Liver (tissue), 9 donors: ENCODE measurements around the gene MEF2D. TPM values are rescaled to one million over a fixed set of nuclear protein-coding genes. Genes with fewer than 3 reads are reported as not detected.

Experiments used
- DNase-seq: peaks from one replicate; pipeline ENCODE4 v3.0.0-alpha.2; 2017; ENCODE audit warnings: low spot score
- H3K27ac ChIP-seq, 2 donors: one replicate each; pipeline ENCODE4 v1.7.0; 2013; ENCODE audit warnings: inconsistent platforms in 2 of 2, low read length in 2 of 2, control low read depth in 1 of 2, low read depth in 1 of 2, mild to moderate bottlenecking in 1 of 2
- H3K27me3 ChIP-seq, 4 donors: one replicate each; pipeline versions ENCODE4 v1.6.1 to v1.7.0; 2013; ENCODE audit warnings: low read length in 3 of 4, inconsistent platforms in 1 of 4, mild to moderate bottlenecking in 1 of 4, moderate library complexity in 1 of 4; ENCODE audit not compliant: control insufficient read depth in 4 of 4, insufficient read depth in 4 of 4
- H3K36me3 ChIP-seq, 4 donors: one replicate each; pipeline versions ENCODE4 v1.6.1 to v1.7.0; 2013; ENCODE audit warnings: low read length in 3 of 4, mild to moderate bottlenecking in 3 of 4, low read depth in 1 of 4, moderate library complexity in 1 of 4; ENCODE audit not compliant: control insufficient read depth in 4 of 4, insufficient read depth in 3 of 4
- H3K4me1 ChIP-seq, 4 donors: one replicate each; pipeline versions ENCODE4 v1.6.1 to v1.7.0; 2013; ENCODE audit warnings: low read length in 3 of 4, mild to moderate bottlenecking in 3 of 4, moderate library complexity in 1 of 4; ENCODE audit not compliant: control insufficient read depth in 4 of 4, insufficient read depth in 4 of 4
- H3K4me3 ChIP-seq, 3 donors: one replicate each; pipeline versions ENCODE4 v1.6.1 to v1.7.0; 2013; ENCODE audit warnings: low read length in 3 of 3, control low read depth in 1 of 3, low read depth in 1 of 3, mild to moderate bottlenecking in 1 of 3
- H3K9ac ChIP-seq, 2 donors: one replicate each; pipeline ENCODE4 v1.7.0; 2013; ENCODE audit warnings: low read length in 2 of 2, mild to moderate bottlenecking in 2 of 2, moderate library complexity in 2 of 2, control low read depth in 1 of 2, low read depth in 1 of 2
- H3K9me3 ChIP-seq, 4 donors: one replicate each; pipeline versions ENCODE4 v1.6.1 to v1.7.0; 2013; ENCODE audit warnings: low read length in 3 of 4; ENCODE audit not compliant: control insufficient read depth in 4 of 4
- ATF3 ChIP-seq: IDR thresholded peaks from 2 replicates; pipeline ENCODE4 v1.6.1; 2016; ENCODE audit warnings: antibody characterized with exemption
- CTCF ChIP-seq: fragments of 150-350 bp; IDR thresholded peaks from 2 replicates; pipeline ENCODE4 v1.5.1; 2017; ENCODE audit warnings: improper control_type of control experiment, low read depth, low read length; ENCODE audit not compliant: missing input control
- EGR1 ChIP-seq, 2 donors: IDR thresholded peaks; 2 replicates each; pipeline ENCODE4 v1.6.1; 2016 to 2018; ENCODE audit warnings: antibody characterized with exemption in 2 of 2, low read depth in 2 of 2
- FOXA1 ChIP-seq: IDR thresholded peaks from 2 replicates; pipeline ENCODE4 v1.6.1; 2016; ENCODE audit warnings: antibody characterized with exemption
- FOXA2 ChIP-seq: IDR thresholded peaks from 2 replicates; pipeline ENCODE4 v1.6.1; 2016; ENCODE audit warnings: antibody characterized with exemption
- GABPA ChIP-seq, 2 donors: IDR thresholded peaks in 1 of 2; conservative IDR thresholded peaks in 1 of 2; 2 replicates each; pipeline ENCODE4 v1.6.1; 2016; ENCODE audit warnings: antibody characterized with exemption in 2 of 2, mild to moderate bottlenecking in 1 of 2, moderate library complexity in 1 of 2
- HNF4A ChIP-seq, 2 donors: conservative IDR thresholded peaks; 2 replicates each; pipeline ENCODE4 v1.6.1; 2016; ENCODE audit warnings: antibody characterized with exemption in 2 of 2, mild to moderate bottlenecking in 2 of 2
- HNF4G ChIP-seq: IDR thresholded peaks from 2 replicates; pipeline ENCODE4 v1.6.1; 2016; ENCODE audit warnings: antibody characterized with exemption
- JUND ChIP-seq, 2 donors: IDR thresholded peaks; 2 replicates each; pipeline ENCODE4 v1.6.1; 2016; ENCODE audit warnings: antibody characterized with exemption in 2 of 2
- MAX ChIP-seq: IDR thresholded peaks from 2 replicates; pipeline ENCODE4 v1.6.1; 2016; ENCODE audit warnings: antibody characterized with exemption
- NR2F2 ChIP-seq: IDR thresholded peaks from 2 replicates; pipeline ENCODE4 v1.6.1; 2016; ENCODE audit warnings: antibody characterized with exemption
- RAD21 ChIP-seq, 2 donors: IDR thresholded peaks; 2 replicates each; pipeline ENCODE4 v1.6.1; 2016; ENCODE audit warnings: antibody characterized with exemption in 2 of 2, mild to moderate bottlenecking in 2 of 2
- REST ChIP-seq: IDR thresholded peaks from 2 replicates; pipeline ENCODE4 v1.6.1; 2016; ENCODE audit warnings: antibody characterized with exemption, mild to moderate bottlenecking
- RXRA ChIP-seq, 2 donors: IDR thresholded peaks; 2 replicates each; pipeline ENCODE4 v1.6.1; 2017 to 2018; ENCODE audit warnings: antibody characterized with exemption in 2 of 2, mild to moderate bottlenecking in 1 of 2
- SP1 ChIP-seq: IDR thresholded peaks from 2 replicates; pipeline ENCODE4 v1.6.1; 2018; ENCODE audit warnings: antibody characterized with exemption, mild to moderate bottlenecking
- YY1 ChIP-seq: IDR thresholded peaks from 2 replicates; pipeline ENCODE4 v1.6.1; 2016; ENCODE audit warnings: antibody characterized with exemption, mild to moderate bottlenecking
- ZBTB33 ChIP-seq: IDR thresholded peaks from 2 replicates; pipeline ENCODE4 v1.6.1; 2016; ENCODE audit warnings: antibody characterized with exemption
- WGBS: extraction: QIAGEN DNeasy Blood & Tissue Kit; methylation state at CpG from one replicate; pipeline ENCODE4 v1.1.7; 2013; 5-methylcytosine and 5-hydroxymethylcytosine counted together
- polyA plus RNA-seq, 2 donors: library from polyadenylated mRNA; stranded (reverse) in 1 of 2; unstranded in 1 of 2; fragments of 200-250 nt in 1 of 2; fragments of >200 nt in 1 of 2; fragmentation: Nextera tagmentation in 1 of 2; extraction: Ambion mirVana in 1 of 2; gene quantifications; one replicate each; pipeline versions ENCODE4 v1.2.1 to v1.2.3, GENCODE V29; 2013 to 2015
- total RNA-seq, 2 donors: library from RNA; depleted of rRNA; stranded (reverse); fragments of >200 nt; gene quantifications; one replicate each; pipeline ENCODE4 v1.2.3, GENCODE V29; 2014
- donor health status: healthy.
- donor health status: healthy.
- donor health status: healthy.
- donor health status: healthy.
- donor health status: healthy.

Gene MEF2D
- total and polyA plus RNA-seq, 4 donors, result 3.4 to 7.6 (median 5.5) TPM

GRCh38 chr1:156515956-156516355 lies 15.4 kb upstream of the MEF2D start:
- Histone ChIP-seq H3K9ac (no peak overlapping the region), H3K9me3 (no peaks in the 10 kb centered on the region), H3K36me3 (no peaks in the 10 kb centered on the region), H3K4me3 (no peak overlapping the region), H3K4me1 (no peaks in the 10 kb centered on the region), H3K27ac (no peak overlapping the region), H3K27me3 (no peaks in the 10 kb centered on the region)
- 63% methylated on average over 2 of the region's 2 CpGs for WGBS
- DNase-seq, result no peak
- TF ChIP-seq JUND (IDR thresholded peaks at IDR 0.05), result no peak
- TF ChIP-seq YY1, result no peak
- TF ChIP-seq REST, result no peak
- no peak for TF ChIP-seq FOXA2
- no peak for TF ChIP-seq HNF4G
- TF ChIP-seq MAX, result no peak

- DNase-seq, result no peak
- WGBS, result 84% methylated on average over 9 of the region's 9 CpGs
- no peak overlapping the region for H3K4me3 ChIP-seq
- no peaks in the 10 kb centered on the region for H3K4me1 ChIP-seq
- no peak overlapping the region for H3K9ac ChIP-seq
- H3K27ac ChIP-seq, result no peak overlapping the region
- H3K36me3 ChIP-seq, result no peaks in the 10 kb centered on the region
- H3K9me3 ChIP-seq, result no peaks in the 10 kb centered on the region
- TF ChIP-seq JUND (IDR thresholded peaks at IDR 0.05), result no peak
- no peaks in the 10 kb centered on the region for H3K27me3 ChIP-seq
These were observed 12.6 kb upstream of the MEF2D start for GRCh38 chr1:156513185-156513584.

GRCh38 chr1:156511644-156512043 lies 11.1 kb upstream of the MEF2D start:
- WGBS, result 84% methylated on average over 7 of the region's 7 CpGs
- Histone ChIP-seq H3K27me3 (no peaks in the 10 kb centered on the region), H3K4me1 (no peaks in the 10 kb centered on the region), H3K9ac (no peak overlapping the region), H3K27ac (no peak overlapping the region), H3K4me3 (no peak overlapping the region), H3K36me3 (no peaks in the 10 kb centered on the region), H3K9me3 (no peaks in the 10 kb centered on the region)
- DNase-seq, result no peak
- TF ChIP-seq NR2F2 (no peak), YY1 (no peak), CTCF (no peak), REST (no peak), EGR1 (IDR thresholded peaks at IDR 0.05; ENCODE audit: low read depth in 2 of 2) (no peak), ATF3 (no peak), SP1 (no peak), MAX (no peak), GABPA (IDR thresholded peaks at IDR 0.05 in 1 of 2, conservative IDR thresholded peaks at IDR 0.05 in 1 of 2) (no peak), FOXA1 (no peak), FOXA2 (no peak), RAD21 (IDR thresholded peaks at IDR 0.05) (no peak), RXRA (IDR thresholded peaks at IDR 0.05) (no peak), ZBTB33 (no peak), JUND (IDR thresholded peaks at IDR 0.05) (no peak), HNF4A (conservative IDR thresholded peaks at IDR 0.05) (no peak)
